ENCODE results near the gene WNT3A.

DNA sequence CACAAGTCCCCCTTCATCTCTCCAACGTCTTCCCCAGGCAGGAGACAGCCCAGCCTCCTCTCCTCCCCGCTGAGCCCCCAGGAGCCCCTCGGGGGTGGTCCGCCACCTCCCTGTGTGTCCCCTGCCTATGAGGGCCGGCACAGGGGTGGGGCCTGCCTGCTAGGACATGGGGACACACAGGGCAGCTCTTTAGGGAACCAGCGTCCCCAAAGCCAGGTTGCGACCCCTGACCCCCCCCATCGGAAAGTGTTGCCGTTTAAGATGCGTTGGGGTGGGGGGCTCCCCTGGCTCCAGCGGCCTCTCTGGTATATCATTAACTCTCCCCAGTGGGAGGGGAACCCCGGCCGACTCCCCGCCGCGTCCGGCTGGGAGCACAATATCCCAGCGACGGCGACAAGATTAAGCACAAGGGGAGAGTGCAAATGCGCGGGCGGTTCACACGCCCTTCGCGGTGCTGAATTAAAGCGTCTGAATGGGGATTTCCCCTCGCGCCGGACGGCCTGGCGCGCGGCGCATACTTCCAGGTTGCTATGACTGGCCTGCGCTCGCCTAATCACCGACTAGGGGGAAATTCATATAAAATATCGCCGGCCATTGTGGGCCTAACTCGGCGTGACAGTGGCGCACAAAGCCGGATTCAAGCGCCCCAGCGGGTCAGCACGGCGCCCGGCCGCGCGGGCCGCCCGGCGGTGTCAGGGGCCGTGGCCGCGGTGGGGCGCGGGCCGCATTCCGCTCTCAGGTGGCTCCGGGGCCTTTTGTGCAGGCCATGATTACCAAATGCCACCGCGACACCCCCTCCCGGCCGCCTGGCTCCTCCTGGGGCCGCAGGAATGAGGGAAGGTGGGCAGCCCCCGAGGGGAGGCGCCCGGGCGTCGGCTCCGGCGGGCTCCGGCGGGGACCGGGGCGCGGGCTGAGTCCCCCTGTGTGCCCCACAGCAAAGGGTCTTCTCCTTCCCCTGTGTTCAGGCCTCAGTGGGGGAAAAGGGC, 30.9 kb downstream of the WNT3A start:
- TF ChIP-seq POLR2AphosphoS5 (IDR thresholded peaks at IDR 0.05), result no peak
- TF ChIP-seq, protein P1, sequence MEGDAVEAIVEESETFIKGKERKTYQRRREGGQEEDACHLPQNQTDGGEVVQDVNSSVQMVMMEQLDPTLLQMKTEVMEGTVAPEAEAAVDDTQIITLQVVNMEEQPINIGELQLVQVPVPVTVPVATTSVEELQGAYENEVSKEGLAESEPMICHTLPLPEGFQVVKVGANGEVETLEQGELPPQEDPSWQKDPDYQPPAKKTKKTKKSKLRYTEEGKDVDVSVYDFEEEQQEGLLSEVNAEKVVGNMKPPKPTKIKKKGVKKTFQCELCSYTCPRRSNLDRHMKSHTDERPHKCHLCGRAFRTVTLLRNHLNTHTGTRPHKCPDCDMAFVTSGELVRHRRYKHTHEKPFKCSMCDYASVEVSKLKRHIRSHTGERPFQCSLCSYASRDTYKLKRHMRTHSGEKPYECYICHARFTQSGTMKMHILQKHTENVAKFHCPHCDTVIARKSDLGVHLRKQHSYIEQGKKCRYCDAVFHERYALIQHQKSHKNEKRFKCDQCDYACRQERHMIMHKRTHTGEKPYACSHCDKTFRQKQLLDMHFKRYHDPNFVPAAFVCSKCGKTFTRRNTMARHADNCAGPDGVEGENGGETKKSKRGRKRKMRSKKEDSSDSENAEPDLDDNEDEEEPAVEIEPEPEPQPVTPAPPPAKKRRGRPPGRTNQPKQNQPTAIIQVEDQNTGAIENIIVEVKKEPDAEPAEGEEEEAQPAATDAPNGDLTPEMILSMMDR (IDR thresholded peaks at IDR 0.05 in 8 of 11, conservative IDR thresholded peaks at IDR 0.05 in 3 of 11), result no peak

All from spleen (tissue), 7 donors.